SK-N-SH (cell line): ENCODE data around the gene VNN1.

ENCODE experiments used
- CHD2 ChIP-seq: fragments of 150-350 bp; IDR thresholded peaks from 2 replicates; pipeline ENCODE4 v1.6.1; 2018; ENCODE audit warnings: low read length; ENCODE audit not compliant: partially characterized antibody
- TCF12 ChIP-seq: IDR thresholded peaks from 2 replicates; pipeline ENCODE4 v1.4.0; 2012
- TEAD4 ChIP-seq: IDR thresholded peaks from 2 replicates; pipeline ENCODE4 v1.4.0; 2012; ENCODE audit warnings: mild to moderate bottlenecking, borderline replicate concordance; ENCODE audit not compliant: insufficient read depth
- TF ChIP-seq, protein P1 (sequence below): fragments of 200-600 bp; sonication (generic); IDR thresholded peaks from 2 replicates; pipeline ENCODE4 v1.6.1; 2017; ENCODE audit warnings: antibody characterized with exemption, mild to moderate bottlenecking, moderate library complexity

DNA sequence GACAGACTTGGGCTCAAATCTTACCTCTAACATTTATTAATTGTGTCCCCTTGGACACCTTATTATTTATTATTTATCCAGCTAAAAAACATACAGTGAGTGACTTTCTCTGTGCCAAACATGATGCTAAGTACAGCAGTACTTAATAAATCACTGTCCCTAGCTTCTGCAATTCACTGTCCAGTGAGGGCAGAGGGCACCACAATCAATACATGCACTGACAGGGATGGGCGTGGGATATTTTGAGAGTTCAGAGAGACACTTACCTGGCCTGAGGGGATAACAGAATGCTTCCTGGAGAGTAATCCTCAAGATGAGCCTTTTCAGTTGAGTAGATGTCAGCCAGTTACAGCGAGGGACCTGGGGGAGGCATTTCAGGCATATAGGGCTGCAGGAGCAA, 80.5 kb downstream of the VNN1 start:
- TF ChIP-seq, protein P1, sequence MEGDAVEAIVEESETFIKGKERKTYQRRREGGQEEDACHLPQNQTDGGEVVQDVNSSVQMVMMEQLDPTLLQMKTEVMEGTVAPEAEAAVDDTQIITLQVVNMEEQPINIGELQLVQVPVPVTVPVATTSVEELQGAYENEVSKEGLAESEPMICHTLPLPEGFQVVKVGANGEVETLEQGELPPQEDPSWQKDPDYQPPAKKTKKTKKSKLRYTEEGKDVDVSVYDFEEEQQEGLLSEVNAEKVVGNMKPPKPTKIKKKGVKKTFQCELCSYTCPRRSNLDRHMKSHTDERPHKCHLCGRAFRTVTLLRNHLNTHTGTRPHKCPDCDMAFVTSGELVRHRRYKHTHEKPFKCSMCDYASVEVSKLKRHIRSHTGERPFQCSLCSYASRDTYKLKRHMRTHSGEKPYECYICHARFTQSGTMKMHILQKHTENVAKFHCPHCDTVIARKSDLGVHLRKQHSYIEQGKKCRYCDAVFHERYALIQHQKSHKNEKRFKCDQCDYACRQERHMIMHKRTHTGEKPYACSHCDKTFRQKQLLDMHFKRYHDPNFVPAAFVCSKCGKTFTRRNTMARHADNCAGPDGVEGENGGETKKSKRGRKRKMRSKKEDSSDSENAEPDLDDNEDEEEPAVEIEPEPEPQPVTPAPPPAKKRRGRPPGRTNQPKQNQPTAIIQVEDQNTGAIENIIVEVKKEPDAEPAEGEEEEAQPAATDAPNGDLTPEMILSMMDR: no peak
- TF ChIP-seq TCF12 (no peak), TEAD4 (no peak), CHD2 (no peak)
